ENCODE results near the gene SUMF2.
"Not testable (repeated sequence)": the region's sequence is repeated elsewhere in the genome, so short reads cannot be mapped to it uniquely, and the experiment has no call there.

The SUMF2 gene

DNA sequence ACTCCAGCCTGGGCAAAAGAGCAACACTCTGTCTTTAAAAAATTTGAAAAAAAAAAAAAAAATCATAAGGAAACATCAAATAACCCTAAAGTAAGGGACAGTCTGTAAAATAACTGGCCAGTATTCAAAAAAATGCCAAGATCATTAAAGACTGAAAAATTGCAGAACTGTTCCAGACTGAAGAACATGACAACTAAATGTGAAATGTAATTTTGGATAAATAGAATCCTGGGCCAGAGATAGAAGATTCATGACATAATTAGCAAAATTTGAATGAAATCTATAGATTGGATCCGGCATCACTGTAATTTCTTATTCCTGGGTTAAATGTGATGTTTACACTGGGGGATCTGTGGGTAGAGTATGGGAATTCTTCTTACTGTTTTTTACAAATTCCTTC, 15.8 kb upstream of the SUMF2 start:
- no peak overlapping the region for H3K27ac ChIP-seq
- H3K9me3 ChIP-seq: no peaks in the 10 kb centered on the region
- H3K36me3 ChIP-seq: peaks cover 0 to 5% (median 3%) of the 10 kb centered on the region in 3 donors
- no peaks in the 10 kb centered on the region for H3K27me3 ChIP-seq
- H3K4me3 ChIP-seq: no peak overlapping the region
- peaks cover 0 to 26% (median 15%) of the 10 kb centered on the region in 4 donors for H3K4me1 ChIP-seq
- TF ChIP-seq, protein P1, sequence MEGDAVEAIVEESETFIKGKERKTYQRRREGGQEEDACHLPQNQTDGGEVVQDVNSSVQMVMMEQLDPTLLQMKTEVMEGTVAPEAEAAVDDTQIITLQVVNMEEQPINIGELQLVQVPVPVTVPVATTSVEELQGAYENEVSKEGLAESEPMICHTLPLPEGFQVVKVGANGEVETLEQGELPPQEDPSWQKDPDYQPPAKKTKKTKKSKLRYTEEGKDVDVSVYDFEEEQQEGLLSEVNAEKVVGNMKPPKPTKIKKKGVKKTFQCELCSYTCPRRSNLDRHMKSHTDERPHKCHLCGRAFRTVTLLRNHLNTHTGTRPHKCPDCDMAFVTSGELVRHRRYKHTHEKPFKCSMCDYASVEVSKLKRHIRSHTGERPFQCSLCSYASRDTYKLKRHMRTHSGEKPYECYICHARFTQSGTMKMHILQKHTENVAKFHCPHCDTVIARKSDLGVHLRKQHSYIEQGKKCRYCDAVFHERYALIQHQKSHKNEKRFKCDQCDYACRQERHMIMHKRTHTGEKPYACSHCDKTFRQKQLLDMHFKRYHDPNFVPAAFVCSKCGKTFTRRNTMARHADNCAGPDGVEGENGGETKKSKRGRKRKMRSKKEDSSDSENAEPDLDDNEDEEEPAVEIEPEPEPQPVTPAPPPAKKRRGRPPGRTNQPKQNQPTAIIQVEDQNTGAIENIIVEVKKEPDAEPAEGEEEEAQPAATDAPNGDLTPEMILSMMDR (IDR thresholded peaks at IDR 0.05): no peak
- intact Hi-C loops (cut with DNase I; ENCODE audit: low total_unique reads): no loop called here
- DNase-seq: no peak

DNA sequence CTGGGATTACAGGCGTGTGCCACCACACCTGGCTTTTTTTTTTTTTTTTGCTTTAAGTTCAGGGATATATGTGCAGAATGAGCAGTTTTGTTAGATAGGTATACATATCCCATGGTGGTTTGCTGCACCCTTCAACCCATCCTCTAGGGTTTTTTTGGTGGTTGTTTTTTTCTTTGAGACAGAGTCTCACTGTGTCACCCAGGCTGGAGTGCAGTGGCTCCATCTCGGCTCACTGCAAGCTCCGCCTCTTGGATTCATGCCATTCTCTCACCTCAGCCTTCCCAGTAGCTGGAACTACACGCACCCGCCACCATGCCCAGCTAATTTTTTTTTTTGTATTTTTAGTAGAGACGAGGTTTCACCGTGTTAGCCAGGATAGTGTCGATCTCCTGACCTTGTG, 15.3 kb upstream of the SUMF2 start:
- H3K27ac ChIP-seq; DNase-seq; H3K27me3 ChIP-seq; H3K9me3 ChIP-seq; intact Hi-C loops (cut with DNase I; ENCODE audit: low total_unique reads); H3K4me3 ChIP-seq: not testable (repeated sequence)
- Histone ChIP-seq H3K36me3 (peaks cover 0 to 10% (median 9%) of the 10 kb centered on the region in 3 donors), H3K4me1 (peaks cover 0 to 29% (median 15%) of the 10 kb centered on the region in 4 donors)

DNA sequence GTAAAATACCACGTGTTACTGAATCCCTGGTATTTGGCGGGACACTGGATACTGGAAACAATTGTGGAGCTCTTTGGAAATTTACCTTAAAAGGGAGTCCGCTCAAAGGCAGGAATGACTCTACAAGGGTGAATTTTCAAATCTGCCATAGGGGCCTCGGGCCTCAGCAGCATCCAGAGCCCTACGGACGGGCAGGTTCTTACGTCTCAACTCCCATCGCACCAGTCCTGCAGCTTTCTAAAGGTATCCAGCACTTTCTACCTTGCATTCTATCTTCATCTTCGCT, 13.1 kb upstream of the SUMF2 start:
- intact Hi-C loops (cut with DNase I; ENCODE audit: low total_unique reads): loop anchor here (2.0 to 5.0 kb wide), 2 partner anchors 14 to 164 kb away; partner anchors contain the start of genes SUMF2 and ZNF713
- Histone ChIP-seq H3K27me3 (no peaks in the 10 kb centered on the region), H3K36me3 (peaks cover 21 to 33% (median 31%) of the 10 kb centered on the region in 3 donors), H3K27ac (peak overlapping the region; percentile 81 to 85), H3K9me3 (no peaks in the 10 kb centered on the region), H3K4me1 (peaks cover 0 to 29% (median 15%) of the 10 kb centered on the region in 4 donors), H3K4me3 (peak overlapping the region; percentile 81 to 87)
- TF ChIP-seq, protein P1 (IDR thresholded peaks at IDR 0.05): no peak
- DNase-seq: no peak

DNA sequence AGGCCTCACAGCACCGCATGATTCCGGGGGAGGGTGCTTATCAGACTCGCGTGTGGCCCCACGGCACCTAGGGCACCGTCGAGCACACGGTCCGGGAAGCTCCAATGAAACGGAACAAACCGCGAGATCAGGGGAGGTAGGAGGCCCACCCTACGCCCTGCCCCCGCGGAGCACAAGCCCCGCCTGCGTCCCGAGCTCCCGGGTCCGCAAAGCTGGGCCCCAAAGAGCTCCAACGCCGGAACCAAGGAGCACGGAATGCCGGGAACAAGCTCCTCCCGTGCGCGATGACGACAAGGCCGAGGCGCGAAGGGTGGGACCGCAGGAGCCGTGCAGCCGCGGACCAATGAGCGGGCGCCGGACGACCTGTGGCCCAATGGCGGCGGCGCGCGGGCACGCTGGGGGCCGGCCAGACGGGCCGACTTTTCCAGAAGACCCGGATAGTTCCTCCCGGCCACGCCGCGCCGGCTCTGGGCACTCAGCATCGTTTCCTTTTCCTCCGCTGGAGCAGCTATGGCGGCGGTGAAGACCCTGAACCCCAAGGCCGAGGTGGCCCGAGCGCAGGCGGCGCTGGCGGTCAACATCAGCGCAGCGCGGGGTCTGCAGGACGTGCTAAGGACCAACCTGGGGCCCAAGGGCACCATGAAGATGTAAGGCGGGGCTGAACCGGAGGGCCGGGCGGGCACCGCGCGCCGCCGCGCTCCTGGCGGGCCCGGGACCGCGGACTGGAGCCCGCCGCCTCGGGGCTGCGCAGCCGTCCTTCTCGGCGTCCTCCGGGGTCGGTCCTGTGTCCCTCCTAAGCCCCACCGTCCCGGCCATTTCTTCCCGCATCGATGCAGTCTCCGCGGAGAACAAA, 12.5 kb upstream of the SUMF2 start, which contains the start of the genes CCT6A and PSPH:
CCT6A (plus strand) TSS at position 427 of the 853 bp plus-strand sequence; CDS start at position 511, 84 bp downstream.
PSPH (minus strand) TSS at position 106 of the 853 bp plus-strand sequence. CDS start 30,232 bp downstream, outside the sequence.
- Histone ChIP-seq H3K4me1 (peaks cover 0 to 29% (median 14%) of the 10 kb centered on the region in 4 donors), H3K9me3 (no peaks in the 10 kb centered on the region), H3K36me3 (peaks cover 26 to 38% (median 37%) of the 10 kb centered on the region in 3 donors), H3K4me3 (peak within 1 kb of the TSS; percentile 81 to 87), H3K27me3 (no peaks in the 10 kb centered on the region), H3K27ac (peak within 1 kb of the TSS; percentile 81 to 85)
- DNase-seq: peak; percentile 97 to 99
- TF ChIP-seq, protein P1 (IDR thresholded peaks at IDR 0.05): no peak
- intact Hi-C loops (cut with DNase I; ENCODE audit: low total_unique reads): loop anchor here (2.0 to 5.0 kb wide), 2 partner anchors 13 to 164 kb away; partner anchors contain the start of genes SUMF2 and ZNF713

DNA sequence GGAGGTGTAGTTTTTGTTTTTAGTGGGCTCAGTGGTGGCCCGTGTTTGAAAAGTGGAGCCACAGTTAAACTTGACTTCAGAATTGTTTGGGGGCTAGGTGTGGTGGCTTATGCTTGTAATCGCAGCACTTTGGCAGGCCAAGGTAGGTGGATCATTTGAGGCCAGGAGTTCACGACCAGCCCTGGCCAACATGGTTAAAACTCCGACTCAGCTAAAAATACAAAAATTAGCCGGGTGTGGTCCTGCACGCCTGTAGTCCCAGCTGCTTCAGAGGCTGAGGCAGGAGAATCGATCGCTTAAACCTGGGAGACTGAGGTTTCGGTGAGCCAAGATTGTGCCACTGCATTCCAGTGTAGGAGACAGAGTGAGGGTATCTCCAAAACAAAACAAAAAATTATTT, 10.7 kb upstream of the SUMF2 start:
- Histone ChIP-seq H3K9me3 (no peaks in the 10 kb centered on the region), H3K27ac (no peak overlapping the region), H3K27me3 (no peaks in the 10 kb centered on the region), H3K36me3 (peaks cover 44 to 56% (median 55%) of the 10 kb centered on the region in 3 donors), H3K4me3 (no peak overlapping the region), H3K4me1 (peaks cover 0 to 29% (median 13%) of the 10 kb centered on the region in 4 donors)
- TF ChIP-seq, protein P1 (IDR thresholded peaks at IDR 0.05): no peak
- DNase-seq: no peak
- intact Hi-C loops (cut with DNase I; ENCODE audit: low total_unique reads): loop anchor here (5.0 kb wide), 1 partner anchor 166 kb away; the partner anchor contains the start of gene ZNF713

DNA sequence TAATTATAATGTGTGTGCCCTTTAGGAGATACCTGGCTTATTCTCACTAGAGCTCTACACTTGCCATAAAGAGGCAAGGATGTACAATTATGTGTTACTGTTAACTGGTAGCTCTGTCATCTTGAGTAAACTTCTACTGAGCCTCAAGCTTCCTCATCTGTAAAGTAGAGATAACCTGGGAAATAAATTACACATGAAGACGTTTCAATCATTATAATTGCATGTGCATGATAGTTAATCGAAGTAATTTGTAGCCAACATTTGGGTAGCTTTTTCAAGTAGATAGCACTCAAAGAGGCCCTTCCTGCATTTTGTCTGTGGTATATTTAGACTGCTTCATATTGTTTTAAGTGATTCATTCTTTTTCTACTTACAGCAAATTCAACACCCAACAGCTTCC, 10.1 kb upstream of the SUMF2 start:
- TF ChIP-seq, protein P1 (IDR thresholded peaks at IDR 0.05): no peak
- DNase-seq: no peak
- H3K36me3 ChIP-seq: peaks cover 50 to 63% (median 61%) of the 10 kb centered on the region in 3 donors
- no peaks in the 10 kb centered on the region for H3K9me3 ChIP-seq
- H3K4me1 ChIP-seq: peaks cover 0 to 29% (median 13%) of the 10 kb centered on the region in 4 donors
- no peaks in the 10 kb centered on the region for H3K27me3 ChIP-seq
- H3K27ac ChIP-seq: no peak overlapping the region
- no peak overlapping the region for H3K4me3 ChIP-seq
- intact Hi-C loops (cut with DNase I; ENCODE audit: low total_unique reads): loop anchor here (5.0 kb wide), 1 partner anchor 167 kb away; the partner anchor contains the start of gene ZNF713

All from tibial artery (tissue), 4 donors.